Hematopoietic multipotent progenitor cell treated with erythropoietin and hydrocortisone succinate and interleukin-3 and kit ligand, for 17 days (in vitro differentiated cells): Measurements from ENCODE around the gene IGFLR1.
"Not testable (repeated sequence)": the region's sequence is repeated elsewhere in the genome, so short reads cannot be mapped to it uniquely, and the experiment has no call there.

Source experiments
- DNase-seq: peaks from one replicate; pipeline ENCODE4 v3.0.0-alpha.2; 2015; ENCODE audit warnings: low spot score

IGFLR1 gene

GRCh38 chr19:35739275-35740107, 2.8 kb downstream of the IGFLR1 start:
- no peak for DNase-seq

- DNase-seq, result no peak
Measured at GRCh38 chr19:35738887-35739229, 3.4 kb downstream of the IGFLR1 start.

GRCh38 chr19:35738021-35738886, 4.0 kb downstream of the IGFLR1 start:
- DNase-seq, result no peak

- no peak for DNase-seq
Measured at GRCh38 chr19:35736913-35737886, 5.1 kb downstream of the IGFLR1 start.

GRCh38 chr19:35734889-35735288, 7.4 kb downstream of the IGFLR1 start:
- no peak for DNase-seq

GRCh38 chr19:35734273-35734672, 8.0 kb downstream of the IGFLR1 start:
- DNase-seq, result no peak

- no peak for DNase-seq
Measured at GRCh38 chr19:35733180-35734125, 8.8 kb downstream of the IGFLR1 start.

- no peak for DNase-seq
Measured at GRCh38 chr19:35732540-35733179, 9.6 kb downstream of the IGFLR1 start.

GRCh38 chr19:35731779-35732405, 10.4 kb downstream of the IGFLR1 start:
- DNase-seq, result no peak

- DNase-seq, result no peak
Measured at GRCh38 chr19:35731353-35731752, 10.9 kb downstream of the IGFLR1 start.

GRCh38 chr19:35730326-35730725, 11.9 kb downstream of the IGFLR1 start:
- DNase-seq, result no peak

GRCh38 chr19:35729763-35730162, 12.5 kb downstream of the IGFLR1 start:
- no peak for DNase-seq

- DNase-seq, result no peak
Measured at GRCh38 chr19:35729021-35729420, 13.2 kb downstream of the IGFLR1 start.

GRCh38 chr19:35727956-35728706, 14.1 kb downstream of the IGFLR1 start:
- DNase-seq, result no peak

GRCh38 chr19:35727053-35727955, 14.9 kb downstream of the IGFLR1 start:
- DNase-seq, result no peak

GRCh38 chr19:35725216-35725861, 16.9 kb downstream of the IGFLR1 start:
- DNase-seq, result no peak

- DNase-seq, result no peak
Measured at GRCh38 chr19:35724560-35724959, 17.7 kb downstream of the IGFLR1 start.

- not testable (repeated sequence) for DNase-seq
Measured at GRCh38 chr19:35724132-35724531, 18.1 kb downstream of the IGFLR1 start.
